NCI-H1048 (cell line): ENCODE data around the gene HSPG2.
"Not testable (repeated sequence)": the region's sequence is repeated elsewhere in the genome, so short reads cannot be mapped to it uniquely, and the experiment has no call there.

Experiments used
- DNase-seq: peaks from one replicate; lab custom pipeline; 2025; lab: John Stamatoyannopoulos, UW

HSPG2 gene

GRCh38 chr1:21912038-21912758 is 24.9 kb downstream of the HSPG2 start:
- no peak for DNase-seq

- no peak for DNase-seq
Measured at GRCh38 chr1:21911205-21912001, 25.7 kb downstream of the HSPG2 start.

- no peak for DNase-seq
Measured at GRCh38 chr1:21910558-21911204, 26.4 kb downstream of the HSPG2 start.

GRCh38 chr1:21909787-21910503 is 27.2 kb downstream of the HSPG2 start:
- DNase-seq: no peak

GRCh38 chr1:21909286-21909759 is 27.8 kb downstream of the HSPG2 start:
- DNase-seq: no peak

- DNase-seq: not testable (repeated sequence)
Measured at GRCh38 chr1:21907737-21908534, 29.2 kb downstream of the HSPG2 start.

GRCh38 chr1:21907079-21907418 is 30.1 kb downstream of the HSPG2 start:
- no peak for DNase-seq

GRCh38 chr1:21906173-21907078 is 30.7 kb downstream of the HSPG2 start:
- no peak for DNase-seq

GRCh38 chr1:21904704-21905520 is 32.2 kb downstream of the HSPG2 start:
- DNase-seq: no peak

- DNase-seq: no peak
Measured at GRCh38 chr1:21904454-21904703, 32.7 kb downstream of the HSPG2 start.

- no peak for DNase-seq
Measured at GRCh38 chr1:21903638-21904453, 33.3 kb downstream of the HSPG2 start.

- DNase-seq: no peak
Measured at GRCh38 chr1:21902026-21903012, 34.8 kb downstream of the HSPG2 start.

- no peak for DNase-seq
Measured at GRCh38 chr1:21901473-21901847, 35.6 kb downstream of the HSPG2 start.

GRCh38 chr1:21900766-21901472 is 36.2 kb downstream of the HSPG2 start:
- no peak for DNase-seq

GRCh38 chr1:21899987-21900386 is 37.1 kb downstream of the HSPG2 start:
- DNase-seq: no peak

GRCh38 chr1:21899267-21899810 is 37.8 kb downstream of the HSPG2 start:
- no peak for DNase-seq
